Endothelial cell of hepatic sinusoid (primary cell): Measurements from ENCODE around the gene PTGDR.

ENCODE experiments used
- in situ Hi-C: cut with HindIII; loops from 2 replicates; pipeline ENCODE4 v1.10.0; 2017; ENCODE audit warnings: low sequenced_read_pairs

Gene PTGDR

DNA sequence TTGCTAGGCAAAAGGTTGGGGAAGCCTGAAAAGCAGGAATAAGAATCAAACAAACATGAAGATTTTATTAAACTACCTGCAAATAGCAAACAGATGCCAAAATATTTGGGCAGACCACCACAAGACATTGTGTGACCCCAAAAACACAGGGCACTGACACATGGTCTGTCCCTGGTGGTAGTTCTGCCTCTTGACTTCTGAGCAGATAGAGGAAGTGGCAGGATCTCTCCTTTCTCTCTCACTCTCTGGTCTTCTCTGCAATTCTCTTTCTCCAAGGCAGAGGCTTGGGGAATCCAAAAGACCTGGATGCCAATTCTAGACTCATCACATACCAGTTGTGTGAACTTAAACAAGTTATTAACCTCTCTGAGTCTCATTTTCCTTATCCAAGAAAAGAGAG is 4.3 kb upstream of the PTGDR start:
- in situ Hi-C loops: no loop called here

DNA sequence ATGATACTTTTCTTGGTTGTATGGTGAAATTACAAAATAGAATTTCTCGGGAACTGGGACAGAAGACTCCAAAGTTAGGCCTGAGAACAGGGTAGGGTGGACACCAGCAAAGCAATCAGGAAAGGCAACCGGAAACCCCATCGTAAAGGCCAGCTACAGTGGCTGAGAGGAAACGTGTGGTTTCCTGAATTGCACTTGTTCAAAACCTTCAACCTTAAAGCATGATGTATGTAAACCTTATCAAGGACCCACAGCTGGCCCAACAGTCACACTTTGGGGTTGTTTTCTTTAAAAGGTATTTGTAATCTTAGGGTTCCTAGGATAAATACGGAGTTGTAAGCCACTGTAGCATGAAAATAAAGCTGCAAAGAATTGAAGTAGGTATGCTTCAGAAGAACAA is 2.2 kb upstream of the PTGDR start:
- in situ Hi-C loops: no loop called here

DNA sequence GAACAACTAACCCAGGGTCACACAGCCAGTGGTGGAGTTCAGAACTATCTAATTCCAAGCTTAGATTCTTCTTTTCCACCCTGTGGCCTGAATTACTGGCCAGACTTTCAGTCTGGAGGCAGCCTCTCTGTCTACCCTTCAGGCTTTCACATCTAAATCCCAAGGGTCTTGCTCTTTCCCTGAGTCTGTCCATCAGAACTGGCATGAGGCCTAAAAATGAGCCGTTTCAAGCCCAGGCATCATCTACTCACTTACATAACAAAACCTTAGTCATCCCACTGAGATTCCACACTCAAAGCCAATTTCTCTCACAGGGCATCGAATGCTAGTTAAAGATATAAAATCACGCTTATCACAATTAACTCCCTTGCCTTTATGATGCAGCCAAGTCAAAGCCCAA is 1.3 kb upstream of the PTGDR start:
- in situ Hi-C loops: no loop called here

DNA sequence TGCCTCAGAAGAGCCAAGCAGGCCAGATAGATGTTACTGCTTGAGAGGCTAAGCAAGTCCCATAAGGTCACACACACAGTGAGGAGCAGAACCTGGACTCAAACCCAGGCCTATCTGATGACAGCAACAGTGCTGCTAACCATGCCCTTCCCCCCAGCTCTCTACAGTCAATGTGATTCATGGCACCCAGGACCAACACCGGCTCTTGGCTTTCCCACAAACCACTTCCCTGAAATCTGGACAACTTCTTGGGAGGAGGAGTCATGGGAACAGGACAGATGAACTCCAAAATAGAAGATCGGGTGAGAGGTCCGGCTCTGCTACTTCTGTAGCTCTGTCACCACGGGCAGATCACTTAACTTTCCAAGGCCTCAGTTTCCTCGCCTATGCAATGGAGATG is 716 bp upstream of the PTGDR start:
- in situ Hi-C loops: no loop called here

DNA sequence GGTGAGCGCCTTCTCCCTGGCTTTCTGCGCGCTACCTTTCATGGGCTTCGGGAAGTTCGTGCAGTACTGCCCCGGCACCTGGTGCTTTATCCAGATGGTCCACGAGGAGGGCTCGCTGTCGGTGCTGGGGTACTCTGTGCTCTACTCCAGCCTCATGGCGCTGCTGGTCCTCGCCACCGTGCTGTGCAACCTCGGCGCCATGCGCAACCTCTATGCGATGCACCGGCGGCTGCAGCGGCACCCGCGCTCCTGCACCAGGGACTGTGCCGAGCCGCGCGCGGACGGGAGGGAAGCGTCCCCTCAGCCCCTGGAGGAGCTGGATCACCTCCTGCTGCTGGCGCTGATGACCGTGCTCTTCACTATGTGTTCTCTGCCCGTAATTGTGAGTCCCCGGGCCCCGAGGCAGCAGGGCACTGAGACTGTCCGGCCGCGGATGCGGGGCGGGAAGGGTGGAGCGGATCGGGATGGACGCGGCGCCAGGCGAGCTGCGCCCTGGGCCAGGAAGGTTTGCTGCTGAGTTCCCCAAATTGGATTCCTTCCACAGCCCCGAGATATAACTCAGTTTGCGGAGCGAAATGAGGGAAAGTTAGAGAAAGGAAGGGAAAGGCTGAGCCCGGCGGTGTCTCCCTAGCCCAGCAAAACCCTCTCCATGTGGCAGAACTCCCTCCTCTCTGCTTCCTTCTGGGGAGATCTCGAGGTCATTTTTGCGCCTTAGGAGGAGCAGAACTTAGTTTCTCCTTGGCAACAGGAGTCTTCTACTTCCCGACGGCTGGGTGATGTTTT is 972 bp downstream of the PTGDR start:
- in situ Hi-C loops: no loop called here

DNA sequence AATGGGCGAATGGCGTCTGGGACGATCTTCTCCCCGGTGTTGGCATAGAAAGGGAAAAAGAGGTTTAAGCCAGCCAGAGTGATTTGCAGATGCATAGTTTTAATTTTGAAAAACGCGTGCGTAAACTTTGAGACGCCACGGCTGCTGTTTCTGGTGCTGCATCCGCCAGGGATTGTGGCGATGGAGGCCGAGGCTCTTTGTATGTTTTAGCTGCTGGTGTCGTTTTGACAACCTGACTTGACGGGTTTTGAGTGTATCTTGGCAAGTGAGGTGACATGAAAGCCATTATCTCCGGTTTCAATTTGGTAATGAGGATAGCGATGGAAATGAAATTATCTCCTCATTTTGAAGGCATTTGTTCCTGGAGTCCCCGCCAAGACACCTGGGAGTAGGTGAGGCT is 1.6 kb downstream of the PTGDR start:
- in situ Hi-C loops: no loop called here

DNA sequence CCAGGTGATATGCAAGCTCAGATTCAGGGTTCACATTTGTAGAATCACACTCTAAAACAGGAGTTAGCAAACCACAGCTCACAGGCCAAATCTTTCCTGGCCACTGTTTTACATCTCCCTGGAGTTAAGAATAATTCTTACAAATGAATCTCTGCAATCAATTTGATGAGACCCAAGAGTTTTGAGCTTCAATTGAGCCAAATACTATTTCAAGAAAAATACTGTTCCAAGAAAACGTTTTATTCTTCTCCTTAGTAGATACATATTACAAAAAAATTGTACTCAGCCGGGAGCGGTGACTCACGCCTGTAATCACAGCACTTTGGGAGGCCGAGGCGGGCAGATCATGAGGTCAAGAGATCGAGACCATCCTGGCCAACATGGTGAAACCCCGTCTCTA is 2.5 kb downstream of the PTGDR start:
- in situ Hi-C loops: no loop called here

DNA sequence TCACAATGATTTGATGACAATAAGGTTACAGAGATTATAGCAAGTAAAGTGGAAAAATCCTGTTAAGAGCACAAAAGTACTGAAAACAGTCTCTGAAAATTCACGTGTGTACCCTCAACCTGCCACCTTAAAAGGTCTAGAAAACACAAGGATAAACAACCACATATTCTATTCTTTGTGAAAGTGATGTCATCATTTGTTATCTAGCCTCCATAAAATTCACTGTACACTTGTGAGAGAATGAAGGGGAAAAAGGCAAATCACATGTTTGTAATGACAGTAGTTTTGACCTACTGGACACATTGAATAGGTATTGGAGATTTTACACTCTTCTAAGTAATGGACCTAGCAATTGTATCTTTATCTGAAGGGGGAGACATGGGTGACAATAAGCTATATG is 4.0 kb downstream of the PTGDR start:
- in situ Hi-C loops: no loop called here

DNA sequence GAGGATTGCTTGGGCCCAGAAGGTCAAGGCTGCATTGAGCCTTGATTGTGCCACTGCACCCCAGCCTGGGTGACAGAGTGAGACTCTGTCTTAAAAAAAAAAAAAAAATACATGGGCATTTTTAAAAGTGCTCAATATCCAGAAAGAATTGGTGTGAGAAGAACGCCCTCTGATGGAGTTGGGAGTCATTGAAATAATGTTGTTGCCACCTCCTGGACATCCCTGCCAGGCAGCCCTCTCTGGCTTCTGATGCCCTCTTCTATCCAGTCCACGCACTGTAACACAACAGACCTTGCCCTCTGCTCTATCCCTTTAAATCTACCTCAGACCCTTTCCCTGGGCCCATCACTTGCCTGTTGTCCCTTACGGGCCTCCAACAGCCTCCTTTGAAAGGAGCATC is 4.9 kb downstream of the PTGDR start:
- in situ Hi-C loops: no loop called here

DNA sequence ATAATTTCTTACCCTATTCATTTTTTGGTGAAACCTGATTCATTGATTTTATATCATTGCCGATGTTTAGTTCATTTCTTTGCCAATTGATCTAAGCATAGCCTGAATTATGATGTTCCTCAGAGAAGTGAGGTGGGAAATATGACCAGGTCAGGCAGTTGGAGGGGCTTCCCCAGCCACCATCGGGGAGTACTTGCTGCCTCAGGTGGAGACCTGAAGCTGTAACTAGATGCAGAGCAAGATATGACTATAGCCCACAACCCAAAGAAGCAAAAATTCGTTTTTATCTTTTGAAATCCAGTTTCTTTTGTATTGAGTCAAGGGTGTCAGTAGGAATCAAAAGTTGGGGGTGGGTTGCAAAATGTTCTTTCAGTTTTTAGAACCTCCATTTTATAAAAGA is 7.9 kb downstream of the PTGDR start:
- in situ Hi-C loops: loop anchor here (25.0 kb wide), 1 partner anchor 162 kb away; no protein-coding TSS in a partner anchor

DNA sequence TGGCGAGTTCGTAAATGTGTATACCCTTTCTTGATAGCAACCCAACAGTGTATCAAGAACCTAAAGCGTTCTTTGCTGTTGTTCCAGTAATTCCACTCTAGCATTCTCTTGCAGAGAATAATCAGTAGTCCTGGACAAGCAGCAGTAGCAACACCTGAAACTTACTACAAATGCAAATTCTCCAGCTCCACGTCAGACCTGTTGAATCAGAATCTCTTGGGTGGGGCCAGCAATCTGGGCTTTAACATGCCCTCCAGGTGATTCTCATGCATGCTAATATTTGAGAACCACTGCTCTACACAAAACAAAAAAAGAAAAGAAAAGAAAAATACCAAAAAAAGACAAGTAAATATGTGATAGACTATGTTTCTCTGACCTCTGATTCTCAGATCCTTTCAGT is 10.1 kb downstream of the PTGDR start:
- in situ Hi-C loops: loop anchor here (25.0 kb wide), 1 partner anchor 160 kb away; no protein-coding TSS in a partner anchor

DNA sequence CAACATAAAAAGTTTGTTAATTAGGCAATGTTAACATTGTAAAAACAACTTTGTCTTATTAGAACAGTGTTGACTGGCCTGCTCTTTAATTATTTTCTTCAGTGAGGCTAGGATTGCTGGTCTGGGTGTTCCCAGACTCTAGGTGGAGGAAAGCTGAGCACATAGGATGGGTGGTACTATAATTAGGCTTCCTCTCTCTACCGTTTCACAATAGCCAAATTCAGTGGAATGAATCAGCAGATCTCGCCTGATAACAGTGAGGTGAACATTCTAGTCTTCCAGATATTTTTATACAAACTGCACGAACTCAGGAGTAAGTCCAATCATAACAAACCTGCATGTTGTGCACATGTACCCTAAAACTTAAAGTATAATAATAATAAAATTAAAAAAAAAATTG is 11.9 kb downstream of the PTGDR start:
- in situ Hi-C loops: loop anchor here (25.0 kb wide), 1 partner anchor 158 kb away; no protein-coding TSS in a partner anchor

DNA sequence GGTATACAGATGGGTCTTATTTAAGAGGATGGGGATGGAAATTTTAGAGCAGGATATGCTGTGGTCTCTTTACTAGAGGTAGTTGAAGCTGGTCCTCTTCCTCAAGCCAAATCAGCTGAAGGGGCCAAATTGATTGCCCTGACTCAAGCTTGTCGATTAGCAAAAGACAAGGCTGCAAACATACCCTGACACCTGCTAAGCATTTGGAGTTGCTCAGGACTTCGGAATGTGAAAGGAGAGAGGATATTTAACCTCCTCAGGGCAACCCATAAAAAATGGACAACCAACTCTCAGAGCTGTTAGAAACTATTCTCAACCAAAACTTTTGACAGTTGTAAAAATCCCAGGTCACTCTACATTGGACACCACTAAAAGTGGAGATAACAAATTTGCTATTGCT is 15.6 kb downstream of the PTGDR start:
- in situ Hi-C loops: loop anchor here (5.0 to 25.0 kb wide), 2 partner anchors 56 to 154 kb away; no protein-coding TSS in a partner anchor

DNA sequence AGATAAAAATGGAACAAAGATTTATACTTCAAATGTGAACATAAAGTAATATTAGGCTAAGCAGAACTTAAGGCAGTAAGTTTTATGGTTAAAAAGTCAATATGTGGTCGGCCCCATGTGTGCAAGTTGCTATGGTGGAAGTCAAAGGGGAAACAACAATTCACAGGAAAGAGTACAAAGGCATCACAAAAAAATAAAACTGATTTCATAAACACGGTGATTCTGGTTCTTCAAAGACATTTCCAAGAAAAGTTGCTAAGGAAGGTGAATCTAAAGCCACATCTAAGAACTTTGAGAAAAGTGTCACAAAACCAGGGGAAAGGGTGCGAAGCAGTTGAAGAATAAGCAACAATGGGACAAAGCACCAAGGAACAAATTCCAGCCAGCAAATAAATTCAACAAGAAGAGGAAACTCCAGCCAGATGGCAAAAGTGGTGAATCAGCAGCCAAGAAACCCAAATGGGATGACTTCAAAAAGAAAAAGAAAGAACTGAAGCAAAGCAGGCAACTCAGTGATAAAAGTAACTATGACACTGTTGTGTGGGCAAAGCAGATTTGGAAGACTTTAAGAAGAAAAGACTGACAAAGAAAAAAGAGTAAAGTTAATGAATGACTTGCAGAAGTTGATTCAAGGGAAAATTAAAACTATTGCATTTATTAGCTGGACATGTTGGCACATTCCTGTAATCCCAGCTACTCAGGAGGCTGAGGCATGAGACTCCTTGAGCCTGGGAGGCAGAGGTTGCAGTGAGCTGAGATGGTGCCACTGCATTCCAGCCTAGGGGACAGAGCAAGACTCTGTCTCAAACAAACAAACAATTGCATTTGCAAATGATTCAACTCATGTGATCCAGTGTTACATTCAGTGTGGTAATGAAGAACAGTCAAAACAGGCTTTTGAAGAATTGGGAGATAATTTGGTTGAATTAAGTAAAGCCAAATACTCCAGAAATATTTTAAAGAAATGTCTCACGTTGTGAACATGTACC is 19.5 kb downstream of the PTGDR start:
- in situ Hi-C loops: loop anchor here (25.0 kb wide), 1 partner anchor 150 kb away; no protein-coding TSS in a partner anchor

DNA sequence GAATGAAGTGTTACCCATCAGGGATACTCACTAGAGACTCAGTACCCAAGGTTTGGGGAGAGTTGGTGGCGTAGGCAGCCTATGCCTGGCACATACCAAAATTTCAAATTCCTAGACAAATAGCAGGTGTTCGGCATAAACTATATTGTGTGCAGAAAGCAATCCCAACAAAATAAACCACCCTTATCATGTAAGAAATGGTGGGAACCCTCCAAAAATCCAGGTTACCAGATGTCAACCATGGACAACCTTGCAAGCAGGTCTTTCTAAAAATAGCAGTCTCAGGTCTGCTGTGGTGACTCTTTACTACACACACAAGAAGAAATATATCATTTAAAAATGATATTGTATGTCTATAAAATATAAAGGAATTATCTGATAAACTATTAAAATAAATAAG is 28.9 kb downstream of the PTGDR start:
- in situ Hi-C loops: loop anchor here (25.0 kb wide), 1 partner anchor 141 kb away; no protein-coding TSS in a partner anchor

DNA sequence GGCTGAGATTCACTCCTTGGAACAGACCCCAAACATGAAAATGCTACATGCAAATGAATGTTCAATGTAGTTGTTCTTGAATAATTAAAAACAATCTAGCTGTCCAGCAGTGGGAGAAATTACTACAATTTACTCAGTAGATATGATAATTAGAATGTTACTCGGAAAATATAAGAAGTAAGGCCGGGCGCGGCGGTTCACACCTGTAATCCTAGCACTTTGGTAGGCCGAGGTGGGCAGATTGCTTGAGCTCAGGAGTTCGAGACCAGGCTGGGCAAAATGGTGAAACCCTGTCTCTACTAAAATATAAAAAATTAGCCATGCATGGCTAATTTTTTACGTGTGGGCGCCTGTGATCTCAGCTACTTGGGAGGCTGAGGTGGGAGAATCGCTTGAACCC is 31.3 kb downstream of the PTGDR start:
- in situ Hi-C loops: loop anchor here (25.0 kb wide), 1 partner anchor 139 kb away; no protein-coding TSS in a partner anchor

DNA sequence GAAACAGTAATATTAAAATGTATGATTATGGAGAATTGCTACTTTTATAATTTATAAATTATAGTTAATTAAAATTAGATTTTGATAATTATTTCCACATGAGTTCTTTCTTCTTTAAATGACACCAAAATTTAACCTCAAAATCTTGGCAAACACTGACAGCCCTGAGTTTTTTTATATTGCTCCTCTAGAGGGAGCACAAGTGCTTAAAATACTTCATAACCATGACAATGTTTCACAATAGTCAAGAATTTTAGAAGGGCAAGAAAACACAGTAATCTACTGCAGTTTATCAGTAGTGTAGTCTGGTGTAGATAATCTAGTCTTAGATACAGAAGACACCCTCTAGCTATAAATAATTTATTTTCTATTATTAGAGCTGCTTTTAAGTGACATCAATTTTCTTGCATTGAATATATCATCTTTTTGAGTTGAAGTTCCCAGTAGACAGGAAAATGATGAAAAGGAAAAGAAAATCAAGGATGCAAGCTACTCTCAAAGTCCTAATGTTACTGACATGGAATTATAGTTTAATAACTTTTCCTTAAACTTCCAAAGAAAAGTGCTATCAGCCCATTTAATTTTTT is 32.3 kb downstream of the PTGDR start:
- in situ Hi-C loops: loop anchor here (25.0 kb wide), 1 partner anchor 138 kb away; no protein-coding TSS in a partner anchor

DNA sequence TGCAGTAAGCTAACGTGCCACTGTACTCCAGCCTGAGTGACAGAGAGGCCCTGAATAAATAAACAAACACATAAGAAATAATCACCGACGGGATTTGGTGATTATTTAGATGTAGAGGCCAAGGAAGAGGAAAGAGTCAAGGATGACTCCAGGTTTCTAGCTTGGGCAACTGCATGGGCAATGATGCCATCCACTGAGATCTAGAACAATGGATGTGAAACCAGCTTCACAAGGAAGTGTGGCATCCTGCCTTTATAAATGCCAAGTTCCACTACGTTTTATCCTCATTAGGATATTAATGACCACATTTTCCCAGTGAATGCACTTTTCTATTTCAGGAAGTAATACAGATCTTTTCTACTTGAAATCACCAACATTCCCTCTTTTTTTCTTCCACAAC is 35.7 kb downstream of the PTGDR start:
- in situ Hi-C loops: no loop called here

DNA sequence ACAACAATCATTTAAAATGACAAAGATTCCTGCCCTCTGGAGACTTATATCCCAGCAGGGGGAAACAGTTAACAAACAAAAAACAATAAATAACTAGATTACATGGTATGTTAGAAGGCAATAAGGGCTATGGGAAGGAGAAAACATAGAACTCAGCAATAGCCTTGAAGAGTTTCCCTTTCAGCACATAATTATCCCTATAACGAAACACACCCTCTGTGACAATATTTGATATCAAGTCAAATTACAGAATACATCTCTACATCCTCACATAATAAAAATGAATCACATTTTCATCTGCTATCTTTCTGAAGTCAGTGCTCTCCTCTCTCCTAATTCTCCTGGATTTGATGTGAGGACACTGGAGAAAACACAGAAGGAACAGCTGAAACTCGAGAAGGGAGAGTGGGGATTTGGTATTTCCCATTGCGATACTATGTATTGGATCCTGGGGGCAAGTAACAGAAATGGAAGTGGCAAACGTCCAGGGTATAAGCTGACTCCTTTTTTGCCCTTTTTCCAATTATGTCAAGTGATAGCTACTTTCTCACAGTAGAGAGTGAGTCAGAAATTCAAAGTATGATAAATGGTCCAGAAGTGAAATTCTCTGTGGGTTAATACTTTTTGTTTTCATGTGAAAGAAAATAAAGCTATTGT is 36.9 kb downstream of the PTGDR start:
- in situ Hi-C loops: no loop called here

DNA sequence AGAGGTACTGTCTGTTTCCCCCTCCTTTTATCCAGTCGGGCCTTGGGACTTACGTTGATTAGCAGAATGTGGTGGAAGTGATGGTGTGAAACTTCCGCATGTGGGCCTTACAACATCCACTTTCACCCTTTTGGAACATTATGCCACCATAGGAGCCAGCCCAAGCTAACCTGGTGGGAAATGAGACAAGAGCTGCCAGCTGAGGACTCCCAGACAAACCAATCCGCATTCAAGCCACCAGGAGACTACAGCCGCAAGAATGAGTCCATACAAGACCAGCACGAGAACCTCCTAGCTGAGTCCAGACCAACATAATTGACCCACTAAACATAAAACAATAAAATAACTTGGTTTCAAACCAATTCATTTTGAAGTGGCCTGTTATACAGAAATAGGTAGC is 37.5 kb downstream of the PTGDR start:
- in situ Hi-C loops: no loop called here

DNA sequence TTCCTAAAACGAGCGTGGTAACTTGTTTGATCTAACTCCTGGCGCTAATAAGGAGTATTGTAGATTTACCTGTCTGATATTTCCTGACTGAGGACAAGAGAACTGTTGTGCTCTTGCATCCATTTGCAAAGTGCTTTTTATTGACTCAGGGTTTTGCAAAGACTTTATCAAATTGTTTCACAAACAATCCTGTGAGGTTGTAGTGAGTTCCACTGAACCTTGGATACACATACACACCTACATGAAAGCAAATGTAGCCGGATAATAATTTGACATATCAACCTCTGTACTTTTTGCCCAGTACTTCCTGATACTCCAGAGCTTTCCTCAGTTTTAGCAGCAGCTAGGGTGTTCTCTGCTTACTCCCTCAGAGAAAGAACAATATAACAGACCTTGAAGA is 39.9 kb downstream of the PTGDR start:
- in situ Hi-C loops: no loop called here
